Lower leg skin (tissue), 3 donors: Measurements from ENCODE around the gene SLC6A13.

Experiments used
- CTCF ChIP-seq, 3 donors: fragments of 450-650 bp; IDR thresholded peaks; one replicate each; pipeline ENCODE4 v1.5.1; 2016; ENCODE audit warnings: antibody characterized with exemption in 3 of 3, mild to moderate bottlenecking in 3 of 3, moderate library complexity in 2 of 3
- POLR2A ChIP-seq, 2 donors: fragments of 450-650 bp; IDR thresholded peaks; one replicate each; pipeline ENCODE4 v1.6.1; 2016 to 2017; ENCODE audit warnings: antibody characterized with exemption in 2 of 2, mild to moderate bottlenecking in 1 of 2, moderate library complexity in 1 of 2

DNA sequence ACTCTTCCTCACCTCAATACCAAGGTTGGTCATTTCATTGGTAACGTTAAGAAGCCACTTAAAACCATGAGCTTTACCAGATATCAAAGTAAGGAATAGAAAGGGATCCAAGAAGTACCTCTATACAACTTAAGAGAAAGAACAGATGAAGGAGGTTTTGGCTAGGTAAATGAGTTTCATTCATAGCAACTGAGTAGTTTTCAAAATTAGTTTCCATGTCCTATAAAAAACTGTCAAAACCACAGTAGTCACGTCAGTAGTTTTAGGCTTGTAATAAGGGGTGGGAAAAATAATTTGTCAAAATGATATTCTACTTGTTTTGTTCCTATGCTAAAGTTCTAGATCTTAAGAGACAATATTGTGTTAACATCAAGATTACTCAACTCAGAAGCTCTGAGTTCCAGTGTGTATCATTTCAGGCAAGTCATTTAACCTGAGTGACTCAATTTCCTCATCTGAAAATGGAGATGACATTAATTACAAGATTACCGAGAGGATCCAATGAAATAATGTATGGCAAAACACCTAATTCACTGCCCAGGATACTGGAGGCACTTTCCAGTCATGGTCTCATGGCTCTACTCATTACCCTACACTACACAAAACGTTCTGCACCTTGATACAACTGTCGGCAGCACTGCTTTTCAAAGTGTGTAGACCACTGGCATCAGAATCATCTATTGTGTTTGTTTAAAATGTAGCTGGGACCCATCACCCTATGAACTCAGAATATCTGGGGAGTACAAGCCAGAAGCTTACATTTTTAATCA lies 24.1 kb upstream of the SLC6A13 start:
- no peak for TF ChIP-seq CTCF (IDR thresholded peaks at IDR 0.05)
- TF ChIP-seq POLR2A (IDR thresholded peaks at IDR 0.05) = no peak
